Measurements from ENCODE around the gene PCDHGA1.

The PCDHGA1 gene

GRCh38 chr5:141523991-141524390 lies 193.7 kb downstream of the PCDHGA1 start:
- no peak for DNase-seq (ENCODE audit: low spot score)
- Histone ChIP-seq H3K14ac (ENCODE audit: low read length) (no peak overlapping the region), H2BK12ac (ENCODE audit: low read length) (peak overlapping the region; percentile 5), H3K9me3 (replicated peaks in 1 of 2; ENCODE audit: control insufficient read depth in 2 of 2, insufficient read depth in 1 of 2, low read depth in 1 of 2, low read length in 2 of 2) (peaks cover 0 to 34% of the 10 kb centered on the region in 2 donors), H3K4me2 (ENCODE audit: insufficient read depth, low read length, poor library complexity, severe bottlenecking) (no peak overlapping the region), H4K8ac (ENCODE audit: low read depth, low read length) (no peak overlapping the region), H3K23ac (ENCODE audit: low read depth, low read length, poor library complexity) (no peak overlapping the region), H2BK120ac (ENCODE audit: low read depth, low read length) (peak overlapping the region; percentile 35), H3K36me3 (replicated peaks in 1 of 2; ENCODE audit: control insufficient read depth in 2 of 2, insufficient read depth in 2 of 2, low read length in 2 of 2) (peaks cover 17 to 83% of the 10 kb centered on the region in 2 donors), H3K9ac (ENCODE audit: low read depth, low read length, poor library complexity) (no peak overlapping the region), H3K27ac (replicated peaks; ENCODE audit: low read length) (peak overlapping the region; percentile 64), H3K4me1 (ENCODE audit: control insufficient read depth in 2 of 2, insufficient read depth in 1 of 2, low read depth in 1 of 2, low read length in 2 of 2) (peaks cover 29 to 32% of the 10 kb centered on the region in 2 donors), H2AK5ac (ENCODE audit: low read depth, low read length) (peak overlapping the region; percentile 22), H4K91ac (ENCODE audit: low read depth, low read length, poor library complexity) (no peak overlapping the region), H2BK5ac (ENCODE audit: low read length) (peak overlapping the region; percentile 62), H3K18ac (ENCODE audit: low read length) (peak overlapping the region; percentile 81), H2BK15ac (ENCODE audit: low read length) (no peak overlapping the region), H3K27me3 (ENCODE audit: control insufficient read depth in 3 of 3, insufficient read depth in 3 of 3, low read depth in 1 of 3, low read length in 3 of 3) (no peaks in the 10 kb centered on the region), H2AFZ (ENCODE audit: low read length) (no peak overlapping the region), H3K4ac (ENCODE audit: low read length) (no peak overlapping the region), H3K4me3 (ENCODE audit: low read length in 2 of 2) (no peak overlapping the region), H3K79me1 (ENCODE audit: low read depth, low read length) (no peaks in the 10 kb centered on the region)
- WGBS, 2 donors (ENCODE audit: extremely low coverage in 2 of 2, insufficient read length in 2 of 2, insufficient replicate concordance in 1 of 2): no CpG with 5 or more reads among the region's 8 CpGs

- Histone ChIP-seq H2AK5ac (ENCODE audit: low read depth, low read length) (no peak overlapping the region), H3K36me3 (replicated peaks in 1 of 2; ENCODE audit: control insufficient read depth in 2 of 2, insufficient read depth in 2 of 2, low read length in 2 of 2) (peaks cover 16 to 83% of the 10 kb centered on the region in 2 donors), H2BK120ac (ENCODE audit: low read depth, low read length) (no peak overlapping the region), H2BK15ac (ENCODE audit: low read length) (no peak overlapping the region), H3K9ac (ENCODE audit: low read depth, low read length, poor library complexity) (no peak overlapping the region), H3K4me3 (ENCODE audit: low read length in 2 of 2) (no peak overlapping the region), H4K91ac (ENCODE audit: low read depth, low read length, poor library complexity) (no peak overlapping the region), H3K4ac (ENCODE audit: low read length) (no peak overlapping the region), H3K27me3 (ENCODE audit: control insufficient read depth in 3 of 3, insufficient read depth in 3 of 3, low read depth in 1 of 3, low read length in 3 of 3) (no peaks in the 10 kb centered on the region), H3K9me3 (replicated peaks in 1 of 2; ENCODE audit: control insufficient read depth in 2 of 2, insufficient read depth in 1 of 2, low read depth in 1 of 2, low read length in 2 of 2) (peaks cover 0 to 25% of the 10 kb centered on the region in 2 donors), H3K4me2 (ENCODE audit: insufficient read depth, low read length, poor library complexity, severe bottlenecking) (no peak overlapping the region), H3K23ac (ENCODE audit: low read depth, low read length, poor library complexity) (no peak overlapping the region), H2AFZ (ENCODE audit: low read length) (peak overlapping the region; percentile 32), H3K4me1 (ENCODE audit: control insufficient read depth in 2 of 2, insufficient read depth in 1 of 2, low read depth in 1 of 2, low read length in 2 of 2) (peaks cover 29 to 32% of the 10 kb centered on the region in 2 donors), H3K79me1 (ENCODE audit: low read depth, low read length) (no peaks in the 10 kb centered on the region), H3K18ac (ENCODE audit: low read length) (peak overlapping the region; percentile 89), H4K8ac (ENCODE audit: low read depth, low read length) (no peak overlapping the region), H3K14ac (ENCODE audit: low read length) (no peak overlapping the region), H2BK12ac (ENCODE audit: low read length) (peak overlapping the region; percentile 79), H3K27ac (replicated peaks; ENCODE audit: low read length) (peak overlapping the region; percentile 71), H2BK5ac (ENCODE audit: low read length) (no peak overlapping the region)
- WGBS, 2 donors (ENCODE audit: extremely low coverage in 2 of 2, insufficient read length in 2 of 2, insufficient replicate concordance in 1 of 2): no CpG with 5 or more reads among the region's 12 CpGs
- peak; percentile 98 for DNase-seq (ENCODE audit: low spot score)
Measured at GRCh38 chr5:141524604-141525597, 194.6 kb downstream of the PCDHGA1 start.

DNA sequence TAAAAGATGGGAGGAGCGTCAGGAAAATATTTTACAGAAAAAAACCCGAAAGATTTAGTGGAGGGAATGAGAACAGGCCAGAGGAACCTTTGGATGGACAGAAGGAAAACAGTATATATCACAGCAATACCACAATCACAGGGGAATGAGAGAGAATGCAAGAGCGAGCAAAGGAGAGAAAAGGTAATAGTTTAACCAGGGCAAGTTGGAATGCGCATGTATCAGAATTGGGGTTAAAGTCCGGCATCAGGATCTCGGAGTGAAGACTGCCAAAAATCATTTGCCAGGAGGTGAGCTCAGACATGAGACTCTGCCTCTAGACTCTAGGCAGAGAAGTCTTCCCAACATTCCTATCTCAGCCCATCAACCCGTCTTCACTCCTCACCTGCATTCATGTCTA lies 195.3 kb downstream of the PCDHGA1 start:
- H2BK5ac ChIP-seq (ENCODE audit: low read length): no peak overlapping the region
- WGBS, 2 donors (ENCODE audit: extremely low coverage in 2 of 2, insufficient read length in 2 of 2, insufficient replicate concordance in 1 of 2): no CpG with 5 or more reads among the region's 7 CpGs
- no peak overlapping the region for H3K9ac ChIP-seq (ENCODE audit: low read depth, low read length, poor library complexity)
- H3K4me2 ChIP-seq (ENCODE audit: insufficient read depth, low read length, poor library complexity, severe bottlenecking): no peak overlapping the region
- no peak overlapping the region for H2BK15ac ChIP-seq (ENCODE audit: low read length)
- H4K91ac ChIP-seq (ENCODE audit: low read depth, low read length, poor library complexity): no peak overlapping the region
- no peak overlapping the region for H3K4me3 ChIP-seq (ENCODE audit: low read length in 2 of 2)
- no peak overlapping the region for H3K23ac ChIP-seq (ENCODE audit: low read depth, low read length, poor library complexity)
- H3K36me3 ChIP-seq (replicated peaks in 1 of 2; ENCODE audit: control insufficient read depth in 2 of 2, insufficient read depth in 2 of 2, low read length in 2 of 2): peaks cover 16 to 82% of the 10 kb centered on the region in 2 donors
- H3K9me3 ChIP-seq (replicated peaks in 1 of 2; ENCODE audit: control insufficient read depth in 2 of 2, insufficient read depth in 1 of 2, low read depth in 1 of 2, low read length in 2 of 2): peaks cover 0 to 17% of the 10 kb centered on the region in 2 donors
- no peaks in the 10 kb centered on the region for H3K79me1 ChIP-seq (ENCODE audit: low read depth, low read length)
- H3K27ac ChIP-seq (replicated peaks; ENCODE audit: low read length): no peak overlapping the region
- H3K4me1 ChIP-seq (ENCODE audit: control insufficient read depth in 2 of 2, insufficient read depth in 1 of 2, low read depth in 1 of 2, low read length in 2 of 2): peaks cover 27 to 29% of the 10 kb centered on the region in 2 donors
- H2AFZ ChIP-seq (ENCODE audit: low read length): no peak overlapping the region
- H4K8ac ChIP-seq (ENCODE audit: low read depth, low read length): no peak overlapping the region
- no peak overlapping the region for H2AK5ac ChIP-seq (ENCODE audit: low read depth, low read length)
- H3K27me3 ChIP-seq (ENCODE audit: control insufficient read depth in 3 of 3, insufficient read depth in 3 of 3, low read depth in 1 of 3, low read length in 3 of 3): no peaks in the 10 kb centered on the region
- H3K4ac ChIP-seq (ENCODE audit: low read length): no peak overlapping the region
- H2BK12ac ChIP-seq (ENCODE audit: low read length): no peak overlapping the region
- no peak overlapping the region for H2BK120ac ChIP-seq (ENCODE audit: low read depth, low read length)
- no peak for DNase-seq (ENCODE audit: low spot score)
- no peak overlapping the region for H3K18ac ChIP-seq (ENCODE audit: low read length)
- H3K14ac ChIP-seq (ENCODE audit: low read length): no peak overlapping the region

DNA sequence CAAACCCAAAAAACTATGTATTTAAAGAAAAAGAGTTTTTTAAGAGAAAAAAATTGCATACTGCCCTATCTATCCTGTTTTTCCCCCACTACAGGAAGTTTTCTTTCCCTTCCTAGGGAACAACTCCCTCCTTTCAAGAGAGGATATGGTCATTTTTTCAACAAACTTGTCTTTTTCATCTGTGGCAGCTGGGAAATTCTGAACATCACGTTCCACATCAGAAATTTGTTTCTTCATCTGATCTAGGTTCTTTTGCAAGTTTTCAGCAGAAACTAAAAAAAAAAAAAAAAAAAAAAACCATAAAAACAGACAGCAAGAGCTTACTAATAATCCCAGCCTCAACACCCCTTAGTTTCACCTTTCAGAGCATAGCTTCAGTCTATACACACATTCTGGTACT lies 197.1 kb downstream of the PCDHGA1 start:
- no CpG with 5 or more reads among the region's 1 CpG for WGBS, 2 donors (ENCODE audit: extremely low coverage in 2 of 2, insufficient read length in 2 of 2, insufficient replicate concordance in 1 of 2)

More for the DNA sequence above, 197.1 kb downstream of the PCDHGA1 start:
- no peak overlapping the region for H2BK5ac ChIP-seq (ENCODE audit: low read length)
- H3K14ac ChIP-seq (ENCODE audit: low read length): no peak overlapping the region
- DNase-seq (ENCODE audit: low spot score): no peak
- no peak overlapping the region for H3K4ac ChIP-seq (ENCODE audit: low read length)
- no peaks in the 10 kb centered on the region for H3K27me3 ChIP-seq (ENCODE audit: control insufficient read depth in 3 of 3, insufficient read depth in 3 of 3, low read depth in 1 of 3, low read length in 3 of 3)
- H2AK5ac ChIP-seq (ENCODE audit: low read depth, low read length): no peak overlapping the region
- H3K23ac ChIP-seq (ENCODE audit: low read depth, low read length, poor library complexity): no peak overlapping the region
- H3K9me3 ChIP-seq (replicated peaks in 1 of 2; ENCODE audit: control insufficient read depth in 2 of 2, insufficient read depth in 1 of 2, low read depth in 1 of 2, low read length in 2 of 2): peaks cover 0 to 17% of the 10 kb centered on the region in 2 donors
- H3K4me3 ChIP-seq (ENCODE audit: low read length in 2 of 2): no peak overlapping the region
- no peak overlapping the region for H3K9ac ChIP-seq (ENCODE audit: low read depth, low read length, poor library complexity)
- H4K91ac ChIP-seq (ENCODE audit: low read depth, low read length, poor library complexity): no peak overlapping the region
- no peak overlapping the region for H3K27ac ChIP-seq (replicated peaks; ENCODE audit: low read length)
- H3K79me1 ChIP-seq (ENCODE audit: low read depth, low read length): no peaks in the 10 kb centered on the region
- H2BK12ac ChIP-seq (ENCODE audit: low read length): no peak overlapping the region
- no peak overlapping the region for H2BK120ac ChIP-seq (ENCODE audit: low read depth, low read length)
- H3K4me2 ChIP-seq (ENCODE audit: insufficient read depth, low read length, poor library complexity, severe bottlenecking): no peak overlapping the region
- no peak overlapping the region for H2AFZ ChIP-seq (ENCODE audit: low read length)
- no peak overlapping the region for H4K8ac ChIP-seq (ENCODE audit: low read depth, low read length)
- peaks cover 14 to 22% of the 10 kb centered on the region in 2 donors for H3K4me1 ChIP-seq (ENCODE audit: control insufficient read depth in 2 of 2, insufficient read depth in 1 of 2, low read depth in 1 of 2, low read length in 2 of 2)
- no peak overlapping the region for H2BK15ac ChIP-seq (ENCODE audit: low read length)
- H3K36me3 ChIP-seq (replicated peaks in 1 of 2; ENCODE audit: control insufficient read depth in 2 of 2, insufficient read depth in 2 of 2, low read length in 2 of 2): peaks cover 16 to 92% of the 10 kb centered on the region in 2 donors
- H3K18ac ChIP-seq (ENCODE audit: low read length): no peak overlapping the region

Data from neuronal stem cell (in vitro differentiated cells).